SK-N-SH (cell line): ENCODE results near the gene FRMD8. TPM values are rescaled to one million over a fixed set of nuclear protein-coding genes. Genes with fewer than 3 reads are reported as not detected.

ENCODE experiments used
- CTCF ChIA-PET: fragments of 300-600, 350-600 bp; formaldehyde crosslinking; extraction: SDS; loops from one replicate; lab custom pipeline; 2021; lab: Yijun Ruan, JAX
- POLR2A ChIA-PET: fragments of 350-600 bp; sonication (Branson Sonifier 250); formaldehyde crosslinking; extraction: SDS; loops from one replicate; lab custom pipeline; 2020; ENCODE audit warnings: antibody characterized with exemption, inconsistent platforms; lab: Yijun Ruan, JAX
- DNase-seq: peaks from one replicate; pipeline ENCODE4 v3.0.0; 2012
- H2AFZ ChIP-seq: fragments of 200-600 bp; sonication (generic); 2 replicates; pipeline ENCODE4 v1.8.1; 2016; ENCODE audit warnings: antibody characterized with exemption, mild to moderate bottlenecking, low read depth
- H3F3A ChIP-seq: fragments of 200-600 bp; sonication (generic); replicated peaks from 2 replicates; pipeline ENCODE3; 2016; ENCODE audit warnings: antibody characterized with exemption, mild to moderate bottlenecking; ENCODE audit not compliant: insufficient read depth
- H3K27ac ChIP-seq, 2 experiments: fragments of 200-500 bp in 1 of 2; fragments of 200-600 bp in 1 of 2; sonication (Bioruptor generic) in 1 of 2; sonication (generic), shearing (Covaris generic) in 1 of 2; 2 replicates each; pipeline versions ENCODE4 v1.5.1 to v1.6.1; 2014 to 2016; ENCODE audit warnings: low read depth in 2 of 2, inconsistent platforms in 1 of 2, low read length in 1 of 2, mild to moderate bottlenecking in 1 of 2, mixed read lengths in 1 of 2
- H3K27me3 ChIP-seq: fragments of 200-600 bp; sonication (generic), shearing (Covaris generic); 2 replicates; pipeline ENCODE4 v1.6.1; 2016; ENCODE audit warnings: mixed run types; ENCODE audit not compliant: insufficient read depth
- H3K36me3 ChIP-seq, 2 experiments: fragments of 200-500 bp in 1 of 2; fragments of 200-600 bp in 1 of 2; sonication (Bioruptor generic) in 1 of 2; sonication (generic) in 1 of 2; replicated peaks in 1 of 2; 2 replicates each; pipeline versions ENCODE3 to v1.5.1; 2014 to 2016; ENCODE audit warnings: low read length in 1 of 2, mild to moderate bottlenecking in 1 of 2; ENCODE audit not compliant: insufficient read depth in 2 of 2, control insufficient read depth in 1 of 2
- H3K4me1 ChIP-seq, 2 experiments: fragments of 200-500 bp in 1 of 2; fragments of 200-600 bp in 1 of 2; sonication (Bioruptor generic) in 1 of 2; sonication (generic), shearing (Covaris generic) in 1 of 2; 2 replicates each; pipeline versions ENCODE4 v1.5.1 to v1.6.1; 2014 to 2016; ENCODE audit warnings: low read depth in 1 of 2, low read length in 1 of 2, mixed run types in 1 of 2; ENCODE audit not compliant: insufficient read depth in 2 of 2, control insufficient read depth in 1 of 2
- H3K4me2 ChIP-seq: fragments of 200-600 bp; sonication (generic), shearing (Covaris generic); 2 replicates; pipeline ENCODE4 v1.6.1; 2017; ENCODE audit warnings: mixed run types
- H3K4me3 ChIP-seq, 2 experiments: fragments of 200-500 bp in 1 of 2; fragments of 200-600 bp in 1 of 2; sonication (Bioruptor generic) in 1 of 2; sonication (generic), shearing (Covaris generic) in 1 of 2; 2 replicates each; pipeline versions ENCODE4 v1.5.1 to v1.8.1; 2014 to 2016; ENCODE audit warnings: low read depth in 2 of 2, inconsistent platforms in 1 of 2, low read length in 1 of 2, mild to moderate bottlenecking in 1 of 2, mixed read lengths in 1 of 2, moderate library complexity in 1 of 2
- H3K79me2 ChIP-seq: fragments of 200-600 bp; sonication (generic); 2 replicates; pipeline ENCODE4 v1.8.1; 2017; ENCODE audit warnings: mild to moderate bottlenecking; ENCODE audit not compliant: insufficient read depth
- H3K9ac ChIP-seq: fragments of 200-600 bp; sonication (generic); 2 replicates; pipeline ENCODE4 v1.6.1; 2017; ENCODE audit warnings: mixed run types
- H3K9me2 ChIP-seq: fragments of 200-600 bp; sonication (generic); 2 replicates; pipeline ENCODE4 v1.6.1; 2017; ENCODE audit warnings: mixed run types
- H3K9me3 ChIP-seq: fragments of 200-600 bp; sonication (generic); 2 replicates; pipeline ENCODE4 v1.6.1; 2017; ENCODE audit warnings: mixed run types, mild to moderate bottlenecking, moderate library complexity
- H4K20me1 ChIP-seq: fragments of 200-600 bp; sonication (generic); 2 replicates; pipeline ENCODE4 v1.6.1; 2017; ENCODE audit warnings: mild to moderate bottlenecking, mixed run types; ENCODE audit not compliant: insufficient read depth
- EP300 ChIP-seq, 2 experiments: IDR thresholded peaks; 2 replicates each; pipeline versions ENCODE4 v1.4.0 to v1.6.1; 2012; ENCODE audit warnings: borderline replicate concordance in 1 of 2, low read depth in 1 of 2, low read length in 1 of 2
- FOSL2 ChIP-seq: IDR thresholded peaks from 2 replicates; pipeline ENCODE4 v1.4.0; 2012; ENCODE audit warnings: low read depth, mild to moderate bottlenecking, moderate library complexity, borderline replicate concordance
- FOXM1 ChIP-seq: IDR thresholded peaks from 2 replicates; pipeline ENCODE4 v1.4.0; 2012; ENCODE audit warnings: low read depth, mild to moderate bottlenecking
- GATA2 ChIP-seq: sonication (generic); formaldehyde crosslinking; IDR thresholded peaks from 2 replicates; pipeline ENCODE4 v1.5.0; 2020; ENCODE audit warnings: mild to moderate bottlenecking, missing genetic modification reagents
- JUND ChIP-seq: IDR thresholded peaks from 2 replicates; pipeline ENCODE4 v1.4.0; 2012
- MAX ChIP-seq: IDR thresholded peaks from 2 replicates; pipeline ENCODE4 v1.4.0; 2012; ENCODE audit warnings: low read depth
- NFIC ChIP-seq: IDR thresholded peaks from 2 replicates; pipeline ENCODE4 v1.4.0; 2012; ENCODE audit warnings: borderline replicate concordance
- NRF1 ChIP-seq: IDR thresholded peaks from 2 replicates; pipeline ENCODE4 v1.6.1; 2012; ENCODE audit warnings: low read depth, mild to moderate bottlenecking, low read length
- PBX3 ChIP-seq: IDR thresholded peaks from 2 replicates; pipeline ENCODE4; 2012
- RAD21 ChIP-seq: IDR thresholded peaks from 2 replicates; pipeline ENCODE4 v1.6.1; 2012; ENCODE audit warnings: mild to moderate bottlenecking, low read length
- RCOR1 ChIP-seq: fragments of 150-350 bp; IDR thresholded peaks from 2 replicates; pipeline ENCODE4 v1.6.1; 2017; ENCODE audit warnings: antibody characterized with exemption, low read length
- SMC3 ChIP-seq: IDR thresholded peaks from 2 replicates; pipeline ENCODE4 v1.6.1; 2012; ENCODE audit warnings: low read depth, low read length, improper control_type of control experiment
- TAF1 ChIP-seq: IDR thresholded peaks from 2 replicates; pipeline ENCODE4 v1.6.1; 2012; ENCODE audit warnings: low read depth, mild to moderate bottlenecking, low read length, moderate library complexity, borderline replicate concordance
- TCF12 ChIP-seq: IDR thresholded peaks from 2 replicates; pipeline ENCODE4 v1.4.0; 2012
- USF1 ChIP-seq: IDR thresholded peaks from 2 replicates; pipeline ENCODE4 v1.4.0; 2012; ENCODE audit warnings: low read depth, borderline replicate concordance
- USF2 ChIP-seq: fragments of 150-350 bp; IDR thresholded peaks from 2 replicates; pipeline ENCODE4 v1.6.1; 2017; ENCODE audit warnings: antibody characterized with exemption, low read length, low read depth, borderline replicate concordance
- ZBTB33 ChIP-seq: IDR thresholded peaks from 2 replicates; pipeline ENCODE4 v1.4.0; 2012; ENCODE audit warnings: low read depth, borderline replicate concordance
- WGBS: methylation state at CpG from one replicate; pipeline ENCODE4 v1.1.6; 2017; ENCODE audit warnings: low lambda C conversion rate; 5-methylcytosine and 5-hydroxymethylcytosine counted together
- polyA plus RNA-seq, 3 experiments: library from polyadenylated mRNA; depleted of rRNA; stranded (reverse); fragments of >200 nt; gene quantifications; 2 replicates each; pipeline ENCODE4 v1.2.3, GENCODE V29; 2012

The FRMD8 gene
- polyA plus RNA-seq, 1 of the 3 experiments (the other 2 are of a cell fraction), result 19.0 TPM

- TF ChIP-seq USF1, result no peak
- no peak for TF ChIP-seq EP300 (IDR thresholded peaks at IDR 0.05; ENCODE audit: borderline replicate concordance in 1 of 2, low read depth in 1 of 2, low read length in 1 of 2)
- no peak for TF ChIP-seq FOXM1
- no peak for TF ChIP-seq MAX
- TF ChIP-seq TCF12, result no peak
- peak; percentile 72 for TF ChIP-seq RAD21
- TF ChIP-seq RCOR1, result no peak
- no peak for TF ChIP-seq FOSL2
- TF ChIP-seq TAF1, result no peak
- TF ChIP-seq JUND, result peak; percentile 5; the same call in 1 of the 2 replicates
- TF ChIP-seq NRF1, result no peak
- peak; percentile 40; the same call in 1 of the 2 replicates for TF ChIP-seq SMC3
- TF ChIP-seq ZBTB33, result no peak
- no peak for TF ChIP-seq GATA2
- TF ChIP-seq USF2, result no peak
- TF ChIP-seq, all 33 proteins: peak for 5
These were observed 46.5 kb downstream of the FRMD8 start (continued) for GRCh38 chr11:65432686-65433582.

- peak overlapping the region; percentile 98; the same call in 1 of the 2 replicates for H3K9ac ChIP-seq
- CTCF ChIA-PET, result interaction anchor here (0.9 to 1.7 kb wide), 3 partner anchors 18 to 73 kb away, joined by 3 to 4 read pairs (median 3); no protein-coding TSS in a partner anchor
- TF ChIP-seq JUND, result 0 out of 2 replicates have a peak, but pooled peaks have one; percentile 2
- TF ChIP-seq NFIC, result no peak
- TF ChIP-seq PBX3, result no peak
- TF ChIP-seq, all 33 proteins: peak for 1
- Histone ChIP-seq H3K27ac (peak overlapping the region; percentile 64 to 100), H3K79me2 (peaks cover 99% of the 10 kb centered on the region), H3K27me3 (no peaks in the 10 kb centered on the region), H3K36me3 (peaks cover 68 to 97% of the 10 kb centered on the region in 2 experiments), H2AFZ (no peak overlapping the region), H3K4me2 (peak overlapping the region; percentile 94), H4K20me1 (peaks cover 99% of the 10 kb centered on the region), H3K4me1 (peaks cover 8 to 23% of the 10 kb centered on the region in 2 experiments; a peak in 3 of 4 replicates), H3K4me3 (peak overlapping the region; percentile 32 to 77; a peak in 2 of 4 replicates), H3F3A (peaks cover 99% of the 10 kb centered on the region), H3K9me2 (no peaks in the 10 kb centered on the region), H3K9me3 (no peaks in the 10 kb centered on the region)
- no peak for DNase-seq
- POLR2A ChIA-PET, result no interaction called here
- WGBS, result 98% methylated on average over 2 of the region's 2 CpGs
These were observed 47.2 kb downstream of the FRMD8 start for GRCh38 chr11:65433657-65434056.
